NCI-H2196 treated with DMSO at 0.1 percent for 48 hours (cell line): ENCODE results near the gene GLUD1.
"Not testable (repeated sequence)": the region's sequence is repeated elsewhere in the genome, so short reads cannot be mapped to it uniquely, and the experiment has no call there.

Experiments used
- DNase-seq: peaks from one replicate; lab custom pipeline; 2025; ENCODE audit not compliant: unreplicated experiment; lab: John Stamatoyannopoulos, UW

GLUD1 gene

DNA sequence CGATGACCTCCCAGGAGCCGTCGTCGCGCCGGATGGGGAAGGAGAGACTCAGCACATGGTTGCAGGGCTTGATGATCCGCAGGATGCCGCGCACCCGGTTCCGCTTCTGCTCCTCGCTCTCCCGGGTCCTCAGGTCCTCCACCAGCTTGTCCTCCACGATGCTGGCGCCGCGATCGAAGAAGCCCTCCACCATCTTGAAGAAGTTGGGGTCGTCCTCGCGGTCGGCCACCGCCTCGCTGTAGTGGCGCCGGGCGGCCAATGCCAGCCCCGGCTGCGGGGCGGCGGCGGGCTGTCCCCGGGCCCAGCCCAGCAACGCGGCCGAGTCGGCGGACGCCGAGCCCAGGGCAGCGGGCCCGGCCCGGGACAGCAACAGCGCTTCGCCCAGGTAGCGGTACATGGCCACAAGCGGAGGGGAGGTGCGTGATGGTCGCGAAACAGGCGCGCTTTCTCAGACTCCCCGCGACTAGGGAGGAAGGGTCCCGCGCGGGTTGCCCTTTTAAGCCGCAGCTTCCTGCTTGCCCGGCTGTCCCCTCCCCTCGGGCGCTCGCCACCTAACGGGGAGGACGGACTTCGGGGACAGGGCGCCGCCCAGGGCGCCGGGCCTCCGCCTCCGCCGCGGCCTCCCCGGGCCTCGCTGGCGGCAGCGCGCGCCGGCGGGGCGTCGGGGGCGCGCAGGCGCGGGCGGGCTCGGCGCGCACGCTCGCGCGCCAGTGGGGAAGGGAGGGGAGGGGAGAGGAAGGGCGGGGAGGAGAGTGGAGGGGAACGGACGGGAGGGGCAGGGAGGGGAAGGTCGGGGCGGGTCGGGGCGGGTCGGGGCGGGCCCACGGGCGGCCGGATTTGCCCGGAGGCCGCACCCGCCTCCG, at the start of gene GLUD1, which contains the start of gene SHLD2:
Gene GLUD1 (minus strand): TSS at position 471 of the 863 bp plus-strand sequence. CDS start 74 bp downstream, at position 397.
Gene SHLD2 (plus strand): TSS at position 834 of the 863 bp plus-strand sequence. CDS start 56,149 bp downstream, outside the sequence.
- peak; percentile 33 for DNase-seq

DNA sequence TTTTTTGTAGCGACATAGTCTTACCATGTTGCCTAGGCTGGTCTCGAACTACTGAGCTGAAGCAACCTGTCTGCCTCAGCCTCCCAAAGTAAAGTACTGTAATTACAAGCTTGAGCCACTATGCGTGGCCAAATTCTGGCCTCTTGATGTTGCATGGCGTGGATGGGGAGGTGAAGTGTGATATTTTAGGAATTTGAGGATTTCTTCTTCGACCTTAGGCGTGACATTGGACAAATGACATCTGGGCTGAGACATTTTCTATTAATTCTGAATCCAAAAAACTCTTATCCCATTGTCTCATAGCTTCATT, 48.4 kb upstream of the GLUD1 start:
- DNase-seq, result not testable (repeated sequence)

DNA sequence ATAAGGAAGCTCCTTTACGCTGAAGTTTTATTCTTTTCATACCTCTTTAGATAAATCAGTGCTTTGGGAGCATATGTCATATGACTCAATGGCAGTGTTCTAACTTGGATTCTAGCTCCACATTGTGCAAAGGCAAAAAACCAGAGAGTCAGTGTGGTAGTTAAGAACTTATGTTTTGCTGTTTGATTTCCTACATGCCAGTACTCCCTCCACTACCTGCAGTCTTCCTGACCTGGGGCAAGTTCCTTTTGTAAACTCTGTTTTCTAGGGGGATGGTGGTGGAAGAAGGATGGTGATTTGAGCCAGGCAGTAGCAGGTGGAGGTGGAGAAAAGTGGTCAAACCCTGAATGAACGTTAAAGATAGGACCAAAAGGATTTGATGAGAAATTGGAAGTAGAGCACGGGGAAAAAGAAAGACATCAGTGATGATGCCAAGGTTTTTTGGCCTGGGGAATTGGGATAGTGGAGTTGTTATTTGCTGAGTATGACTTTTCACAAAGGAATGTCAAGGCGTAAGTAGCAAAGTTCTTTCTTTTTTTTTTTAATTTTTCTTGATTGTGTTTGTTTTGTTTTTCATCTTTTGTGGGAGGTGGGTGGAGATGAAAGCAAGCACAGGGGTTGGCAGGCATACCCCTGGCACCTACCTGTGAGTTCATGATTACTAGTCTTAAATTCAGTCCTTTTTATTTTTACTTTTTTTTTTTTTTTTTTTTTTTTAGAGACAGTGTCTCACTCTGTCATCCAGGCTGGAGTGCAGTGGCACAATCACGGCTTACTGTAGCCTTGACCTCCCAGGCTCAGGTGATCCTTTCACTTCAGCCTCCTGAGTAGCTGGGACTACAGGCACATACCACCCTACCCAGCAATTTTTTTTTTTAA, 47.8 kb upstream of the GLUD1 start:
- not testable (repeated sequence) for DNase-seq

DNA sequence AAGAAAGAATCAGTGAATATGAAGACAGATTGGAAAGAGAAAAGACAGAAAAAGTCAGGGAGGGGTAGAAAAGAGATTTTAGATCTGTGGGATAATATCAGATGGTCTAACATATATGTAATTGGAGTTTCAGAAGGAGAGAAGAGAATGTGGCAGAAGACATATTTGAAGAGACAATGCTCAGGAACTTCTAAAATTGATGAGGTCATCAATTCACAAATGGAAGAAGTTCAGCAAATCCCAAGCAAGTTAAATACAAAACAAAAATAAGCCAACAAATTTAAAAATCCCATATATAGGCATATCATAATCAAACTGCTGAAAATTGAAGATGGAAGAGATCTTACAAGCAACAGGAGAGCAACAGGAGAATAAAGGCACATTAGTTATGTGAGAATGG, 42.8 kb upstream of the GLUD1 start:
- DNase-seq, result not testable (repeated sequence)

DNA sequence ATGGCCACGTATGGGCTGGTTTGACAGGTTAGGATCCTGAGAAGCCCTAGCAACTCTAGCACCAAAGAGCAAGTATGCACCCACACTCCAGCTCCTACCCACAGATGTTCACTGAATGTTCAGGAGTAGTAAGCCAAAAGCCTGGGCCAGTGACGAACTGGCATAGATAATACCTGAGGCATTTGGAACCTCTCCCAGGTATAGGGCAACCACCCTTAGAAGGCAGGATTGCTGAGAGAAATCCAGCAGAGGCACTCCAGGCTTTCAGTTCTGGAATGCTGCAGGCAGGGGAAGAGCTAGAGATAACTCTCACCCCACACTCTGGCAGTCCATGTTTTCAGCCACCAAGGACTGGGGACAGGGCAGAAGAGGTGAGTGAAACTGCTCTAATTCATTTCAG, 39.8 kb upstream of the GLUD1 start:
- not testable (repeated sequence) for DNase-seq

DNA sequence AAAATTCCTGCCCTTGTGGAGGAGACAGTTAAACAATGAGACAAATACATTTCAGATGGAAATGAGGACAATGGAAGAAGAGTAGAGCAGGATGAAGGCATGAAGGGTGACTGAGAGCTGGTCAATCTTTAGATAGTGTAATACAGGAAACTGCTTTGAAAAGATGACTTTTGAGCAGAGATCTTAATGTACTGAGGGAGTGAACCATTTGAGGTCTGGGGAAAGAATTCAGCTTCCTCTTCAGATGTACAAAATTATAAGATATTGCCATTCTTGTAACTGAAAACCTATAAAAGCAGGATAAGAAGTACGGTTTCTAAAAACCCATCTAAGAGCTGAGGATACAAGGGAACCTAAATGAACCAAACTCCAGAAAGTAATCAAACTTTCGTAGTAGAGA, 39.3 kb upstream of the GLUD1 start:
- not testable (repeated sequence) for DNase-seq

DNA sequence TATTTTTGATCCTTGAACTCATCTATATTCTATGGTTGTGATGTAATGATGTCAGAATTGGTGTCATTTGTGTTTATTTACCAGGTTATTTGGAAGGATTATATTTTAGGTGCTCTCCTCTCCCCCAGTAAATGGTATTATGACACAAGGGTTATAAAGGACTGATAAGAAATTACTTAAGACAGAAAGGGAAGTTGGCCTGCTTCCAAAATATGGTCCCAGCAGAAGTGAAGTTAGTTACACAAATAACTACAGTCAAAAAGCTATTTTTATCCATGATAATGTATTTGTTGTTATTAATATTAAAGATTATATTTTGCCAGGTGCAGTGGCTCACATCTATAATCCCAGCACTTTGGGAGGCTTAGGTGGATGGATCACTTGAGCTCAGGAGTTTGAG, 37.5 kb upstream of the GLUD1 start:
- DNase-seq, result not testable (repeated sequence)

DNA sequence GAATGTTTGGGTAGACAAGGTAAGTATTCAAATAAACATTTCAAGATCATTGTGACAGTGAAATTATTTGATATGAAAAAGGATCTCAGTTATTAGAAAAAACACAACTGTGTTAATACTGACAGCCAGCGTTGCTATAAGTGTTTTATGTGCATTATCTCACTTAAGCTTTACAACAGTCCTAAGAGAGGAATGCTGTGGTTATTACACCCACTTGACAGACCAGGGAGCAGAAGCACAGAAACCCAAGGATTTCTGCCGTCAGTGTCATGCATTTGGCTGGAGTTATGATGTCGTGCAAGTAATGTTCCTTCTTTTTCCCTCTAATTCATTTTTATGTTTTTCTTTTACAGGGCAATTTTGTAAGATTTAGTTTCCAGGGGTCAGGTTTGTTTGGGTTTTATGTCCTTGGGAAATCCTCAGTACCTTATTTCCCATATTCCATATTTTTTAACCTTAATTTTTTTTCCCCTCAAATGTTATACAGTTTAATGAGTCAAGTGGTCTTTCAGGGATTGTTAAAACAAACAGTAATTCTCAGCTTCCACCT, 33.0 kb upstream of the GLUD1 start:
- DNase-seq, result not testable (repeated sequence)

DNA sequence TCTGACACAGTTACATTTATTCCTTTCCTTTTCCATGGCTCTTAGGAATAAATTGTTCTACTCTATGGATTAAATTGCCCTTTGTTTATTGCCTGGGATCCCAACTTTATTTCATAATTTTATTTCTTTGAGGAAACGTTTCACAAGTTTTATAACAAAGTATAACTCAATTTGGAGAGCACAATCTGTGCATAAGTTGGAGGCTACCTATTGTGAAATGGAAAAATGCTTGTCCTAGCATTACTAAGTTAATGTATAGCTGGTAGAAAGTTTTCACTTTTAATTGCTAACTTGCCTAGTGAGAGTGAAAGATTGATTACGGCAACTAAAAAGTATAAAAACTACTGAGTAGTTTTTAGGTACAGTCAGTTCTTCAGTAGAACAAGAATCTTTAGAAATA, 32.4 kb upstream of the GLUD1 start:
- DNase-seq, result not testable (repeated sequence)

DNA sequence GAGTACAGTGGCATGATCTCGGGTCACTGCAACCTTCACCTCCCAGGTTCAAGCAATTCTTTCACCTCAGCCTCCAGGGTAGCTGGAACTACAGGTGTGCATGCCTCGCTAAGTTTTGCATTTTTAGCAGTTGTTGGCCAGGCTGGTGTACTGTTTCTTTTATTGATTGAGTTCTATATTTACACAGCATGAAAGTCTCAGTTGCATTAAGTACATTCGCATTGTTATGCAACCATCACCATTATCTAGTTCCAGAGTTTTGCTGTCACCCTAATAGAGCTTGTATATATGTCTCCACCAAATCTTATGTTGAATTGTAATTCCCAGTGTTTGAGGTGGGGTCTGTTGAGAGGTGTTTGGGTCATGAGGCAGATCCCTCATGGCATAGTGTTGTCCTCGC, 28.7 kb upstream of the GLUD1 start:
- not testable (repeated sequence) for DNase-seq

DNA sequence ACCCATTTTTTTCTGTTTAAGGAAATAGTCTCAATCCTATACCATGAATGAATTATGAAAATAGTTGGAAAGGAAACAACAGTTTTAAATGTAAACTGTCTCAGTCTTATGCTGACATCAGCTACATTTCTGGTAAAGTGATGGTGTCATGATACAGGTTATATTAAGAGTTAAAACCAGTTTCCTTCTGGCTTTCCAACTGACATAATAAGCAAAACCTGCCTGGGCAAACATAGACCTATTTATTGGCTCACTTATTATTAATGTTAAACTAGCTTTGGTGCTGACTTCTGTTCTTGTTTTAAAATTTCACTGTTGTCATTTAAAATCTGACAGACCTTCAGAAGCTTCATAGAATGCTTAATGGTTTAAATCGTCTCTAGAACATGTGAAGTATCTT, 24.4 kb upstream of the GLUD1 start:
- DNase-seq, result not testable (repeated sequence)

DNA sequence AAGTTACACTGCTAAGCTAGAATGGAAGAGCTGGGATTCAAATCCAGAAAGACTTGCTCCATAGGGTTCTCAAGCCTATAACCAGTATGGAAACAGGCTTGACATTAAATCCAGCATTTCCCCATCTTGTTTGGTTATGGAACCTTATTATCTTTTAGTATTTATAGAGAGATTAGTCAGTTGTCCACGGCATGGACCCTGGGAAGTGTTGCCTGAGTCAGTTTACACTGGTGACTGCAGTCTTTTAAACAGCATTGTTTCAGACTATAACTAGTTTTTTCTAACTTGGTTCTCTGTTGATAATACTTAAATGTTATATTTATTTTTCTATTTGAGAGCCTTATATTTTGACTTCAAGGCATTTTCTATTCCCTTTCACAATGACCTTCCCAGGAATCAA, 23.5 kb upstream of the GLUD1 start:
- DNase-seq, result not testable (repeated sequence)

DNA sequence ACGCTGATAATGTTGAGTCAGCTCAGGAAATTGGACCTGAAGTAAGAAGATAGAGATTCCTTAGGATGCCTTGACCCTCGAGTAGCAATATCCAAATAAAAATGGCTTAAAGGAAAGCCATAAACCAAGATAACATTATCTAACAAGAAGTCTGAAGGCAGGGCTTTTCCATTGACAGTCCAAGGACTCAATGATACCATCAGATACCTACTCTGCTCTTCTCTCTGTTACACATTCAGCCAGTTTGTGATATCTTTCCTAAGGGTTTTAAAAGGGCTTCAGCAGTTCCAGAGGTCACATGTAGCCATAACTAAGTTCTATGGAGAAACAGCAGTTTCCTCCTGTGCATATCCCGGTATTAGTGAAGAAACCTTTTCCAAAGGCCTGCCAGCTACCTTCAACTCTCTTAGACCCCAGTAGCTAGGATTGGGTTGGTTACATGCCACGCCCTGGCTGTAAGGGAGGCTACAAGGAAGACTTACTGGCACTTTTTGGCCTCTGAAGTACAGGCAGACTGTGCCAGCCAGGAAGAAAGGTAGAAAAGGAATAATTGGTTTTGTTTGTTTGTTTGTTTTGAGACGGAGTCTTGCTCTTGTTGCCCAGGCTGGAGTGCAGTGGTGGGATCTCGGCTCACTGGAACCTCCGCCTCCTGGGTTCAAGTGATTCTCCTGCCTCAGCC, 10.9 kb upstream of the GLUD1 start:
- DNase-seq, result no peak

DNA sequence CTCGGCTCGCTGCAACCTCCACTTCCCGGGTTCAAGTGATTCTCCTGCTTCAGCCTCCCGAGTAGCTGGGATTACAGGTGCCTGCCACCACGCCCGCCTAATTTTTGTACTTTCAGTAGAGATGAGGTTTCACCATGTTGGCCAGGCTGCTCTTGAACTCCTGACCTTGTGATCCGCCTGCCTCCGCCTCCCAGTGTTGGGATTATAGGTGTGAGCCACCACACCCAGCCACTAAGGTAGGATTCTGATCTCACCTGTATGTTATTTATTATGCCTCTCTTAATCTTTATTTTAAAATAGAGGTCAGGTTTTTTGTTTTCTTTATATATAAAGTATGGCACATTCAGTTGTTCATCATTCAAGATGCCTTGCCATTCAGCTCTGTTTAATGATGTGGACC, 10.1 kb upstream of the GLUD1 start:
- DNase-seq, result not testable (repeated sequence)

DNA sequence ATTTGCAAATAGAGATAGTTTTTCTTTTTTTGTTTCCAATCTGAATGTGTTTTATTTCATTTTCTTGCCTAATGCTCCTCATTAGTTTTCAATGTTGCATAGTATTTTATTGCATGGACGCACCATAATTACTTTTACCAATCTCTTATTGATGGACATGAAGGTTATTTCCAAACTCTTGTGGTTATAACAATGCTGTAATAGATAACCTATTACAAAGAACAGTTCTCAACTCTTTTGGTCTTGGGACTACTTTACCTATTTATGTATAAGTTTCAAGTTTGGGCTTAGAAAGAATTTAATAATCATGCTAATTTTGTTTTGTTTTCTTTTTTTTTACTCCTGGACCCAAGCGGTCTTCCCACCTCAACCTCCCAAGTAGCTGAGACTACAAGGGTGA, 7.4 kb upstream of the GLUD1 start:
- DNase-seq, result no peak

DNA sequence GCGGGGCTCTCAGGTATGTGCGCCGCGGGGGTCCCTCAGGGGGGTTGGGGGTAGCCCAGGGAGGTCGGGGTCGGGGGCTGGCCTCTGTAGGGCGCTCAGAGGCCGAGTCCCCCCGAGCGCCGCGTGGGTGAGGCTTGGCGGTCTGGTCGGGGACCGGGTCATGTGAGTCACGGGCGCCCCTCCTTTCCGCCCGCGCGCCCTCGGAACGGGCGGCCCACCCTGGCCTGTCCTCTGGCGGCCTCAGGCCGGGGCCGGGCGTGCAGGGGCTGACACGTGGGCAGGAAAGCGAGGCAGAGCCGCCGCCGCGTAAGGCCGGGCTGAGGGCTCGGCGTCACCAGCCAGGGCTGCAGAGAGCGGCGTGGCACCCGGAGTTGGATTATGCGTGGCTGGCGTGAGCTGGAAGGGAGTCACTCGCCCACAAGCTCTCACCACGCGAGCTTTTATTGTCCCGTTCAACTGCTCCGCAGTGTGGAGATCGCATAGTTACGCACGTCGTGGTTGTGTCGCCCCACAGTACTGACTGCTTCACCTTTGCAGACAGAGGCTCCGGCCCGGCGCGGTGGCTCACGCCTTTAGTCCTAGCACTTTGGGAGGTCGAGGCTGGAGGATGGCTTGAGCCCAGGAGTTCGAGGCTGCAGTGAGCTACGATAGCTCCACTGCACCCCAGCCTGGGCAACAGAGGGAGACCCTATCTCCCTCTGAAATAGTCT, 748 bp upstream of the GLUD1 start:
- no peak for DNase-seq

DNA sequence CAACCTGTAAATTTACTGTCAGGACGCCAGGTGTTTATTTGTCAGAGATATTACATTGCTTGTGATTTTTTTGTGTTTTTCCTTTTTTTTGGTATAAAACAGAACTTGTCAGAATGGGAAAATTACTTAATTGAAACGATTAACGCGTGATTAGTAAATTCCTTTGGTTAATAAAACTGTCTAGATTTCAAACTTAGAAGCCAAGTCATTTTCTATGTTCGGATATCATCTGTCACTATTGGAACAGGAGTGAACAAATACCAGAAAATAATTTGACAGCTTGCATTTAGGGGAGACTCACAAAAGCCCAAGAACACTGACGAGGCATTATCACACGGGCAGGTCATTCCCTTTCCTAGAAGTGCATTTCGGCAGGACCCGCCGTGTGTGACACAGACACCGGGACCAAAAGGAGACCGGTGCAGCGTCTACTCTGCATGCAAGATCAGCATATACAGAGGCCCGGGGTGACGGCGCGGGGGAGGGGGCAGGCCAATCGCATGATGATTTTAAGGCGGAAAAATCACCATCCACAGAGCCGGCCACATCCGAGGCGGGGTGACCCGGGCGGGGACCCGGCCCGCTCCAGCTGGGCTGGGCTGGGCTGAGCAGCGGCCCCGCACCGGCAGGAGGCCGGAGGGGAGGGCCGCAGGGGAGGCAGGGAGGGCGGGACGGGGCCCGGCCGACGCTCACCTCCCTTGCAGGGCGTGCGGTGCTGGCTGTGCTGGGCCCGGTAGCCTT, 841 bp downstream of the GLUD1 start:
- no peak for DNase-seq

DNA sequence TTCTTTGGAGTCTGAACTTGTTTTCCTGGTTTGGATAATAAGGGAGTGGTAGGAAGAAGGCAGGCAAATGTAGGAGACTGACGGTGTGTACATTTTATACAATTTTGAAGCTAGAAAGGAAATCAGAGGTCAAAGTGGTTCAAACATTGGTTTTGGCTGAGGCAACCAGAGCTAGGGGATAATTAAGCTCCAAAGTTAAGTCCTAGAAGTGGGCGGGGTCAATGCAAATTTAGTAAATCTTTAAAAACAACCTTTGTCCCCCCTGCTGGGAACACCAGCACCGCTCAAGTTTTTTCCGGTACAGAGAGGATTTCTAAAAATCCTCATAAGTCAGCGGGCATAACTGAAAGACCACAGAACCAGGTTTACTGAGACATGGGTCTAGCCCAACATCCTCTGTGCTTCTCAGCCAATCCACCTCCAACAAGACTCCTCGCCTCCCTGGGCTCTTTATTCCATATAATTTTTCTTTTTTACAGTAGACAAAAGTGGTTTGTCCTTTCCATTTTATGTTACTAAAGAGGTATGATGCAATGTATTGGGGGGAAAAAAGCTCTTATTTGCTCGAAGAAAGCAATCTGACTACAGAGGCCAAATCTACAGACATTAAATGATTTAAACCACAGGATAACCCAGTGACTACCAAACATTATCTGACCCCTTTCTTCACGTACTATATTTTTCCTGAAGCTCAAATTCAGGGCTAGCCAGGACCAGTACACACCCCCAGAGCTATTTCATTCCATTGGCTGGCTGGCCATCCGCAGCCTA, 1.6 kb downstream of the GLUD1 start:
- no peak for DNase-seq

DNA sequence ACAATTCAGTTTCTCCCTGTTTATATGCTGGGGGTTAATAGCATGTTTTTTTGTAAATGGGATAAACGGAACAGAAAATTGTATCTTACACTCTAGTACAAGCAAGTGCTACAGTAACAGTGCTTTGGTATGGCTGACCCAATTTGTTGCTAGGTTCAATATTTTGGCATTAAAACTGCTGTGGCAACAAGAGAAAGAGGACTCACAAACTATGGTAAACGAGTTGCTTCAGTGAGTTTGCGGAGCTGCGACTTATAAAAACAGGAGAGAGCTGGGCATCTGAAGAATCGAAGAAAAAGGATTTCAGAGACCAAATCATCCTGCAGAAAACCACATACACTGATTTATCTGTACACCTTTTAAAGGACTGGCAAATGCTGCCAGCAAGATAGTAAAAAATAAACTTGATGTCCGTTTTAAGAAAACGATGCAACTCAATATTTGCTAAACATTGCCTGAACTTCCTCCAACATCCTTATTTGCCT, 2.2 kb downstream of the GLUD1 start:
- no peak for DNase-seq
